Testis (tissue), 2 donors: ENCODE data around the gene TMEM43.

Source experiments
- CTCF ChIP-seq, 3 experiments: fragments of 450-650 bp in 2 of 3; fragments of 200-600 bp in 1 of 3; sonication (generic) in 1 of 3; IDR thresholded peaks; one replicate each; pipeline ENCODE4 v1.5.1; 2016 to 2019; ENCODE audit warnings: antibody characterized with exemption in 3 of 3, mild to moderate bottlenecking in 2 of 3, moderate library complexity in 1 of 3
- POLR2A ChIP-seq: fragments of 450-650 bp; IDR thresholded peaks from one replicate; pipeline ENCODE4 v1.6.1; 2017; ENCODE audit warnings: antibody characterized with exemption, mild to moderate bottlenecking, moderate library complexity

- TF ChIP-seq CTCF (IDR thresholded peaks at IDR 0.05): no peak
- no peak for TF ChIP-seq POLR2A
These were observed 9.4 kb downstream of the TMEM43 start for GRCh38 chr3:14134291-14134690.
